ENCODE results near the gene ZNF207.

- TF ChIP-seq, protein P1, sequence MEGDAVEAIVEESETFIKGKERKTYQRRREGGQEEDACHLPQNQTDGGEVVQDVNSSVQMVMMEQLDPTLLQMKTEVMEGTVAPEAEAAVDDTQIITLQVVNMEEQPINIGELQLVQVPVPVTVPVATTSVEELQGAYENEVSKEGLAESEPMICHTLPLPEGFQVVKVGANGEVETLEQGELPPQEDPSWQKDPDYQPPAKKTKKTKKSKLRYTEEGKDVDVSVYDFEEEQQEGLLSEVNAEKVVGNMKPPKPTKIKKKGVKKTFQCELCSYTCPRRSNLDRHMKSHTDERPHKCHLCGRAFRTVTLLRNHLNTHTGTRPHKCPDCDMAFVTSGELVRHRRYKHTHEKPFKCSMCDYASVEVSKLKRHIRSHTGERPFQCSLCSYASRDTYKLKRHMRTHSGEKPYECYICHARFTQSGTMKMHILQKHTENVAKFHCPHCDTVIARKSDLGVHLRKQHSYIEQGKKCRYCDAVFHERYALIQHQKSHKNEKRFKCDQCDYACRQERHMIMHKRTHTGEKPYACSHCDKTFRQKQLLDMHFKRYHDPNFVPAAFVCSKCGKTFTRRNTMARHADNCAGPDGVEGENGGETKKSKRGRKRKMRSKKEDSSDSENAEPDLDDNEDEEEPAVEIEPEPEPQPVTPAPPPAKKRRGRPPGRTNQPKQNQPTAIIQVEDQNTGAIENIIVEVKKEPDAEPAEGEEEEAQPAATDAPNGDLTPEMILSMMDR (IDR thresholded peaks at IDR 0.05; ENCODE audit: low read depth, low read length, missing input control) = no peak
- TF ChIP-seq RAD21 (IDR thresholded peaks at IDR 0.05) (no peak), GABPA (IDR thresholded peaks at IDR 0.05 in 1 of 2, conservative IDR thresholded peaks at IDR 0.05 in 1 of 2) (no peak), YY1 (IDR thresholded peaks at IDR 0.05) (no peak), ZBTB33 (IDR thresholded peaks at IDR 0.05) (no peak), REST (IDR thresholded peaks at IDR 0.05) (no peak)
- TF ChIP-seq, protein P2, sequence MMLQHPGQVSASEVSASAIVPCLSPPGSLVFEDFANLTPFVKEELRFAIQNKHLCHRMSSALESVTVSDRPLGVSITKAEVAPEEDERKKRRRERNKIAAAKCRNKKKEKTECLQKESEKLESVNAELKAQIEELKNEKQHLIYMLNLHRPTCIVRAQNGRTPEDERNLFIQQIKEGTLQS (IDR thresholded peaks at IDR 0.05) = no peak
Measured at GRCh38 chr17:32327911-32328310, 22.0 kb upstream of the ZNF207 start.
